WTC11 (cell line): ENCODE measurements around the gene VEPH1. TPM values are rescaled to one million over a fixed set of nuclear protein-coding genes. Genes with fewer than 3 reads are reported as not detected.

ENCODE experiments used
- ATAC-seq: fragments of 200-7000 bp; cut with Tn5 transposase; 2 replicates; pipeline ENCODE4 v1.10.0; 2021; ENCODE audit warnings: mild to moderate bottlenecking, moderate library complexity
- CTCF ChIA-PET: fragments of 300-600 bp; sonication (Branson Sonifier 250); formaldehyde crosslinking; loops from one replicate; lab custom pipeline; 2021; ENCODE audit warnings: antibody characterized with exemption; lab: Charles Lee
- POLR2A ChIA-PET: fragments of 350-600 bp; sonication (Branson Sonifier 250); formaldehyde crosslinking; loops from one replicate; lab custom pipeline; 2021; ENCODE audit warnings: antibody characterized with exemption; lab: Charles Lee
- DNase-seq: peaks from one replicate; pipeline ENCODE4 v3.0.0; 2021; ENCODE audit warnings: low spot score
- H3K27ac Mint-ChIP-seq: 2 replicates; pipeline ENCODE4 v1.8.0; 2021; ENCODE audit warnings: mixed read lengths
- H3K27me3 Mint-ChIP-seq: 2 replicates; pipeline ENCODE4 v1.8.0; 2021; ENCODE audit warnings: low read depth, mild to moderate bottlenecking, moderate library complexity, mixed read lengths
- H3K36me3 Mint-ChIP-seq: 2 replicates; pipeline ENCODE4 v1.8.0; 2021; ENCODE audit warnings: mixed read lengths
- H3K4me1 Mint-ChIP-seq: 2 replicates; pipeline ENCODE4 v1.8.0; 2022; ENCODE audit warnings: mixed read lengths
- H3K4me3 Mint-ChIP-seq: 2 replicates; pipeline ENCODE4 v1.8.0; 2021; ENCODE audit warnings: mild to moderate bottlenecking, moderate library complexity, mixed read lengths
- H3K9me3 Mint-ChIP-seq: 2 replicates; pipeline ENCODE4 v1.8.0; 2021; ENCODE audit warnings: mixed read lengths
- ARID4B ChIP-seq: sonication (generic); formaldehyde crosslinking; IDR thresholded peaks from 2 replicates; pipeline ENCODE4 v1.8.0; 2023; ENCODE audit warnings: missing genetic modification reagents, mild to moderate bottlenecking, borderline replicate concordance
- ATF2 ChIP-seq: sonication (generic); formaldehyde crosslinking; IDR thresholded peaks from 2 replicates; pipeline ENCODE4 v1.8.1; 2022; ENCODE audit warnings: low read depth, missing genetic modification reagents, borderline replicate concordance
- ELF4 ChIP-seq: sonication (generic); formaldehyde crosslinking; IDR thresholded peaks from 2 replicates; pipeline ENCODE4 v1.8.1; 2022; ENCODE audit warnings: low read depth, mild to moderate bottlenecking, moderate library complexity, missing genetic modification reagents
- ETV6 ChIP-seq: sonication (generic); formaldehyde crosslinking; IDR thresholded peaks from 2 replicates; pipeline ENCODE4 v1.8.1; 2022; ENCODE audit warnings: mild to moderate bottlenecking, missing genetic modification reagents
- FOXK1 ChIP-seq: sonication (generic); formaldehyde crosslinking; IDR thresholded peaks from 2 replicates; pipeline ENCODE4 v1.8.0; 2022; ENCODE audit warnings: mild to moderate bottlenecking, moderate library complexity, missing genetic modification reagents
- GTF2I ChIP-seq: fragments of 250-450 bp; sonication (Bioruptor Pico); conservative IDR thresholded peaks from 2 replicates; pipeline ENCODE4 v1.4.0; 2021; ENCODE audit warnings: mild to moderate bottlenecking
- JUN ChIP-seq: sonication (generic); formaldehyde crosslinking; IDR thresholded peaks from 2 replicates; pipeline ENCODE4 v1.8.0; 2023; ENCODE audit warnings: mild to moderate bottlenecking, missing genetic modification reagents
- MLX ChIP-seq: sonication (generic); formaldehyde crosslinking; IDR thresholded peaks from 2 replicates; pipeline ENCODE4 v1.8.1; 2023; ENCODE audit warnings: mild to moderate bottlenecking, missing genetic modification reagents, moderate library complexity
- MYBL2 ChIP-seq: sonication (generic); formaldehyde crosslinking; IDR thresholded peaks from 2 replicates; pipeline ENCODE4 v1.8.1; 2023; ENCODE audit warnings: mild to moderate bottlenecking, moderate library complexity, missing genetic modification reagents
- NR3C1 ChIP-seq: sonication (generic); formaldehyde crosslinking; conservative IDR thresholded peaks from 2 replicates; pipeline ENCODE4 v1.8.1; 2023; ENCODE audit warnings: low read depth, mild to moderate bottlenecking, missing genetic modification reagents
- TEAD1 ChIP-seq: sonication (generic); formaldehyde crosslinking; IDR thresholded peaks from 2 replicates; pipeline ENCODE4 v1.8.0; 2022; ENCODE audit warnings: mild to moderate bottlenecking, missing genetic modification reagents
- TEAD4 ChIP-seq: sonication (generic); formaldehyde crosslinking; IDR thresholded peaks from 2 replicates; pipeline ENCODE4 v1.8.0; 2022; ENCODE audit warnings: mild to moderate bottlenecking, missing genetic modification reagents
- USF2 ChIP-seq: sonication (generic); formaldehyde crosslinking; IDR thresholded peaks from 2 replicates; pipeline ENCODE4 v1.8.1; 2023; ENCODE audit warnings: mild to moderate bottlenecking, missing genetic modification reagents, moderate library complexity
- ZBTB43 ChIP-seq: sonication (generic); formaldehyde crosslinking; IDR thresholded peaks from 2 replicates; pipeline ENCODE4 v1.8.1; 2023; ENCODE audit warnings: mild to moderate bottlenecking, missing genetic modification reagents
- ZNF263 ChIP-seq: sonication (generic); formaldehyde crosslinking; IDR thresholded peaks from 2 replicates; pipeline ENCODE4 v1.8.1; 2022; ENCODE audit warnings: low read depth, mild to moderate bottlenecking, moderate library complexity, missing genetic modification reagents
- ZNF317 ChIP-seq: sonication (generic); formaldehyde crosslinking; IDR thresholded peaks from 2 replicates; pipeline ENCODE4 v1.8.1; 2023; ENCODE audit warnings: low read depth, mild to moderate bottlenecking, moderate library complexity, missing genetic modification reagents, borderline replicate concordance
- ZNF396 ChIP-seq: fragments of 250-450 bp; sonication (Bioruptor Pico); IDR thresholded peaks from 2 replicates; pipeline ENCODE4 v1.8.0; 2021; ENCODE audit warnings: mild to moderate bottlenecking, moderate library complexity, borderline replicate concordance
- ZNF671 ChIP-seq: fragments of 250-450 bp; sonication (Bioruptor Pico); IDR thresholded peaks from 2 replicates; pipeline ENCODE4 v1.8.0; 2021; ENCODE audit warnings: mild to moderate bottlenecking
- total RNA-seq: library from RNA; stranded (reverse); gene quantifications from 3 replicates; pipeline ENCODE4 v1.2.3, GENCODE V29; 2021
- TF ChIP-seq, protein P1 (sequence below): fragments of 250-450 bp; sonication (Bioruptor Pico); conservative IDR thresholded peaks from 2 replicates; pipeline ENCODE4 v1.9.0; 2021; ENCODE audit warnings: mild to moderate bottlenecking
- TF ChIP-seq, protein P2 (sequence below): sonication (generic); formaldehyde crosslinking; conservative IDR thresholded peaks from 2 replicates; pipeline ENCODE4 v1.8.1; 2022; ENCODE audit warnings: mild to moderate bottlenecking, missing genetic modification reagents
- TF ChIP-seq, protein P3 (sequence below): sonication (generic); formaldehyde crosslinking; IDR thresholded peaks from 2 replicates; pipeline ENCODE4 v1.8.0; 2022; ENCODE audit warnings: mild to moderate bottlenecking, missing genetic modification reagents

Gene VEPH1
- total RNA-seq, 1 experiment from 2014 or later, result 10.8 TPM

DNA sequence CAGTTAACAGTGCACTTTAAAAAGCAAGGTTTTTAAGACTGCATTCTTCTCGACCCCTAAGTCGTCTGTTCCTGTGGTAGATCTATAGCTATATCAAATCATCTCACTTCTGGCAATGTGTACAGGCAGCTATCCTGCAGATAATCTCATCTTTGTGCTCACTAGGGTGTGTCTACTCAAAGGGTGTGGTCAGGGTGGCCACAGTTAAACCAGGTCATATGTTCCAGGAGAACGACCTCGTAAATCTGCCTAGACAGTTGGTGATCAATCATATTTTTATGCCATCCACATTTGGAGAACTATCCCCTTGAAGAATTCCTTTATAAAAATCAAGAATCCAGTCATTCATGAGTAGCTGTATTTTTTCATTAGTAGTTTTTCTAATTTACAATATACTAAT, 3.0 kb downstream of the VEPH1 start:
- Mint-ChIP-seq H3K36me3 (no peaks in the 10 kb centered on the region), H3K9me3 (no peaks in the 10 kb centered on the region), H3K4me1 (peaks cover 63% of the 10 kb centered on the region), H3K27ac (peak overlapping the region; percentile 98), H3K4me3 (peak overlapping the region; percentile 78), H3K27me3 (no peaks in the 10 kb centered on the region; the same call in 1 of the 2 replicates)
- ATAC-seq, result no peak
- ChIA-PET POLR2A (interaction anchor here (0.9 to 1.9 kb wide), 4 partner anchors 62 to 1071 kb away, joined by 3 to 12 read pairs (median 4); partner anchors contain the start of genes CCNL1 and MLF1), CTCF (interaction anchor here (1.3 to 3.5 kb wide), 7 partner anchors 32 to 299 kb away, joined by 5 to 23 read pairs (median 7); partner anchors contain the start of gene PTX3)
- DNase-seq, result no peak
- no peak for TF ChIP-seq ZNF263
- no peak for TF ChIP-seq NR3C1 (CRISPR knock-in tag)
- no peak for TF ChIP-seq ZNF396 (CRISPR knock-in tag)
- TF ChIP-seq MLX (CRISPR knock-in tag), result no peak
- TF ChIP-seq GTF2I, result no peak
- TF ChIP-seq TEAD4 (CRISPR knock-in tag), result no peak
- no peak for TF ChIP-seq JUN (CRISPR knock-in tag)
- TF ChIP-seq MYBL2, result no peak
- TF ChIP-seq, protein P1, sequence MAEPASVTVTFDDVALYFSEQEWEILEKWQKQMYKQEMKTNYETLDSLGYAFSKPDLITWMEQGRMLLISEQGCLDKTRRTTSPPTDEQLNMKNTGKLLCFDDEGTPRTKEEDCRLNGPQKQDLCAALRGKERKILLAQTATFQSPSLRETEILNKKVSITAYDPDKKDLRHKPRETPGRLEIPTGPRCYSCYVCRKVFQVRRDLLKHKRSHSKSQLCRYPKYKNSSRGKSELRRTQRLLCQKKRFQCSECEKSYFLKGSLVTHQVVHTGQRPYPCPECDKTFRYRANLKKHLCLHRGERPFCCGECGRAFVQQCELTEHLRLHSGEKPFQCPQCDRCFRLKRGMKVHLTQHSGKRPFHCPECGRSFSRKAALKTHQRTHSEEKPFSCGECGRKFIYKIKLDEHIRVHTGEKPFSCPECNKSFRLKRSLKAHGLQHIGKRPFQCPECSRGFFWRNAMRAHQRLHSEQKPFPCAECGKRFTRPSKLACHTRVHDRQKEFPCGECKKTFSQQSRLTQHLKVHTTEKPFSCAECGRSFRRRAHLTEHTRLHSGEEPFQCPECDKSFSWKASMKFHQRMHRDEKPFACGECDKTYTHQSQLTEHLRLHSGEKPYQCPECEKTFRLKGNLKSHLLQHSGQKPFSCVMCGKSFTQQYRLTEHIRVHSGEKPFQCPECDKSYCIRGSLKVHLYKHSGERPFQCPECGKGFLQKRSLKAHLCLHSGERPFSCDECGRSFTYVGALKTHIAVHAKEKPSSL (CRISPR knock-in tag), result no peak
- no peak for TF ChIP-seq ZNF671 (CRISPR knock-in tag)
- TF ChIP-seq, protein P2, sequence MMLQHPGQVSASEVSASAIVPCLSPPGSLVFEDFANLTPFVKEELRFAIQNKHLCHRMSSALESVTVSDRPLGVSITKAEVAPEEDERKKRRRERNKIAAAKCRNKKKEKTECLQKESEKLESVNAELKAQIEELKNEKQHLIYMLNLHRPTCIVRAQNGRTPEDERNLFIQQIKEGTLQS (CRISPR knock-in tag), result no peak
- no peak for TF ChIP-seq USF2 (CRISPR knock-in tag)
- no peak for TF ChIP-seq ATF2 (CRISPR knock-in tag)
- TF ChIP-seq ELF4, result no peak
- no peak for TF ChIP-seq ZNF317 (CRISPR knock-in tag)

GRCh38 chr3:157499342-157499963, 3.8 kb downstream of the VEPH1 start:
- POLR2A ChIA-PET, result interaction anchor here (0.6 to 2.0 kb wide), 6 partner anchors 61 to 1072 kb away, joined by 3 to 12 read pairs (median 5); partner anchors contain the start of genes CCNL1 and MLF1
- peak overlapping the region; percentile 78 for H3K4me3 Mint-ChIP-seq
- 0 out of 2 replicates have a peak, but pooled peaks have one; percentile 22 for TF ChIP-seq ARID4B
- TF ChIP-seq FOXK1, result 0 out of 2 replicates have a peak, but pooled peaks have one; percentile 52
- TF ChIP-seq TEAD4 (CRISPR knock-in tag), result peak; percentile 97
- TF ChIP-seq ZBTB43 (CRISPR knock-in tag), result 0 out of 2 replicates have a peak, but pooled peaks have one; percentile 38
- TF ChIP-seq, protein P3, sequence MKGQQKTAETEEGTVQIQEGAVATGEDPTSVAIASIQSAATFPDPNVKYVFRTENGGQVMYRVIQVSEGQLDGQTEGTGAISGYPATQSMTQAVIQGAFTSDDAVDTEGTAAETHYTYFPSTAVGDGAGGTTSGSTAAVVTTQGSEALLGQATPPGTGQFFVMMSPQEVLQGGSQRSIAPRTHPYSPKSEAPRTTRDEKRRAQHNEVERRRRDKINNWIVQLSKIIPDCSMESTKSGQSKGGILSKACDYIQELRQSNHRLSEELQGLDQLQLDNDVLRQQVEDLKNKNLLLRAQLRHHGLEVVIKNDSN (CRISPR knock-in tag), result peak; percentile 91
- TF ChIP-seq ETV6 (CRISPR knock-in tag), result peak; percentile 40; the same call in 1 of the 2 replicates
- peak; percentile 99 for TF ChIP-seq TEAD1 (CRISPR knock-in tag)

More at GRCh38 chr3:157499342-157499963, 3.8 kb downstream of the VEPH1 start:
- CTCF ChIA-PET, result interaction anchor here (1.0 to 3.5 kb wide), 8 partner anchors 33 to 298 kb away, joined by 5 to 23 read pairs (median 6); partner anchors contain the start of gene PTX3
- H3K27ac Mint-ChIP-seq, result peak overlapping the region; percentile 98
- peak; percentile 90 for ATAC-seq
- no peaks in the 10 kb centered on the region; the same call in 1 of the 2 replicates for H3K27me3 Mint-ChIP-seq
- no peaks in the 10 kb centered on the region for H3K36me3 Mint-ChIP-seq
- peaks cover 64% of the 10 kb centered on the region for H3K4me1 Mint-ChIP-seq
- H3K9me3 Mint-ChIP-seq, result no peaks in the 10 kb centered on the region
- DNase-seq, result peak; percentile 91
